CD4-positive, alpha-beta T cell treated with Interleukin-12 subunit alpha and Interleukin-12 subunit beta, for 1 hour (primary cell): ENCODE results near the gene DOK1.
"Not testable (repeated sequence)": the region's sequence is repeated elsewhere in the genome, so short reads cannot be mapped to it uniquely, and the experiment has no call there.

Experiments used
- DNase-seq: peaks from one replicate; pipeline ENCODE4 v3.0.0-alpha.2; 2020

The DOK1 gene

DNA sequence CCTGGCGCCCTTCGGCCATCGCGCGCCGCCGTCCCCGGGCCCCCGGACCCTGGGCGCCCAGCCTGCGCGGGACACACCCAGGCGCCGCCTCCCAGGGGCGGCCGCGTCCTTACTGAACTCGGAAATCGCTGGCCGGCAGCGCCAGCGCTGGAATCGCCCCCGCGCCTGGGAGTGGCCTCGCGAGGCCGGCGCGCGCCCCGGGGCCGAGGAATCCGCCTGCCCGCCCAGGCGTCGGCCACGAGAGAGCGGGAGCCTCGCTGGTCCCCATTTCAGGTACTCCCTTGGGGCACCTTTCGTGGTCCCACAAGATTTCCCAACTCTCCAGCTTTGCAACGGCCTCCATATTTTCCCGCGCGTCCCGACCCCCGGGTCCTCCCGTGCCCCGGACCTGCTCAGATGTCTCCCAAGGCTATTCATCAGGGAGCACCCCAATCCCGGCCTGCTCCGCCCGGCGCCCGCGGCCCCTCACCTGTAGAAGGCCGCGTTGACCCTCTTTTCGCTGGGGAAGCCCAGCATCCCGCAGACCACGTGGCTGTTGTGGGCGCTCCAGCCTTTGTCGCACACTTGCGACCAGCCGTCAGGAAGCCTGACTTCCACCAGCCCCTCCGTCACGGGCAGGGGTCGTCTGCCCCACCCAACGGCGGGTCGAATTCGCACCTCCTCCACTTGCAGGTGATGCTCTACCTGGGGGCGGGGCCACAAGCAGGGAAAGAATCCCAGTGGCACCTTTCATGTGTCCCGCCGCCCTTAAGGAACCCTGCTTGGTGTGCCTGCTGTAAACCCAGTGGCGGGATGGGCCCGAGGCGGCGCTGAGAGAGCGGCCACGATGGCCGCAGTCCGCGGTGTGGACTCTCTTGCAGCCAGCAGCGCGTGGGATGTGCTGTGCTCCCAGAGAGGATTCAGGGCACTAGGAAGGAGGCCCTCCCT is 5.4 kb upstream of the DOK1 start:
- no peak for DNase-seq

DNA sequence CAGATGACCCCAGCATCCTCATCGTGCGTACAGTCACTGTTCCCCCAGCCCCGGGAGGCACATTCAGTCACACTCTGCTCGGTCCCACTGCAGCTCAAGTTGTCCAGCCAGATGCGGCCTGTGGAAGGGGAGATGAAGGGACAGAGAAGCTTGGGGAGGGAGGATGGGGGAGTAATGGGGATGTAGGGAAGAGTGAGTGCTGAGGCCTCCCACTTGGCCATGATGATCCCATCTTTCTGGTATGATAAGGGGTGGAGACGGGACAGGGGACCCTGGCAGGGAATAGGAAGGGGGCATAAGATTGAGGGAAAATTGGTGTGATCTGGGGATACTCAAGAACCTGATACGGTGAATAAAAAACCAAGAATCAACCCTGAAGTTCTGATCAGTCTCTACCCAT is 4.3 kb upstream of the DOK1 start:
- DNase-seq = no peak

DNA sequence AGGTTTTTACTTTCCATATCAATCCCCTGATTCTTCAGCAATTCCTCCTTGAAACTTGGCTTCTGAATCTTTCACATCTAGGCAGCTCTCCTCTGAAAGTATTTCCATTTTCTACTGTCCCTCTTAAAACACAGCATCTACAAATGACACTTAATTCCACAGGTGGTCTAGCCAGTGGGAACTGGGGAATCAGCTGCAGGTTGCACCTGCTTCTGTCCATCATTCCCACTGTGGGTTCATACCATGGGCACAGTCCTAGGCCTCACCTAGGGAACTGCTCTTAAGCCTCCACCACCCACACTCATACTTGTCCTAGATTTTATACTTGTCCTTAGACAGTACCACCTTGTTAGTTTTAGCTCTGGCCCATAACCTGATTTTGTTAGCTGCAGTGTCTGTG is 3.0 kb upstream of the DOK1 start:
- no peak for DNase-seq

DNA sequence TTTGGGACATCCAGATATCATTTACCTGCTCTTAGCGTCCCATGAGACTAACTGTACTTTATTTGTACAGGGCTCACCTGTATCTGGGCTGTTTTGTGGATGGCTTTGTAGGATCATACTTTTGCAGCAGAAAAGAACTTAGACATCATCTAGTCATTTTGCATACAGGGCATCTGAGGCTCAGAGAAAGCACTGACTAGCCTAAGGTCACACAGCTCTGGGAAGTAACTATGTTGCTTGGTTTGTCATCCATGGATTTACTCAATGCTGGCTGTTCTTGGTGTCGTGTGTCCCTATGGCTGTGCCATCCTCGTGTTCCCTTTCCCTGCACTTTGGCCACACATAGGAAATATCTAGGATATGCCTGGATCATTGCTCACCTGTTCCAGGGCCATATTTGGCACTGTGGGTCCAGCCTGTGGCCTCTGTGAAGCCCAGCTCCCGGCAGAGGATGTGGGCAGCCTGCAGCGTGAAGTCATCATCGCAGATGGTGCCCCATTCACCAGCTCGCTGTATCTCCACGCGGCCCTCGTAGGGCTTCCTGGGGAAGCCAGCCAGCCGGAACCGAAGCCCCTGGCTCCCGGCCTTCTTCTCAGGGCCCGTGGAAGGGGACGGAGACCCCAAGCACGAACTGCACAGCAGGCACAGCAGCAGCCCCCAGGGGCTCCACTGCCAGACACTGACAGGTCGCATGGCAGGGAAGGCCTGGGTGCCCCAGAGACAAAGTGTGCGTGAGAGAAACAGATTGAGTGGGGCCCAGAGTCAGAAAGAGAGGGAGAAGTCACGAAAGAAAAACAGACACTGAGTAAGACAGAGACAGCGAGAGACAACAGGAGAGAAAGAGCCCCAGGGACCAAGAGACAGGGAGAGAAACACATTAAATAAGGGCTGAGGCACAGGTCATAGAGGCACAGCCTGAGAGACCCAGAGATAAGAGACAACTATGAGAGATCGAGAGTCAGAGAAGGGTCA is 2.3 kb upstream of the DOK1 start:
- no peak for DNase-seq

DNA sequence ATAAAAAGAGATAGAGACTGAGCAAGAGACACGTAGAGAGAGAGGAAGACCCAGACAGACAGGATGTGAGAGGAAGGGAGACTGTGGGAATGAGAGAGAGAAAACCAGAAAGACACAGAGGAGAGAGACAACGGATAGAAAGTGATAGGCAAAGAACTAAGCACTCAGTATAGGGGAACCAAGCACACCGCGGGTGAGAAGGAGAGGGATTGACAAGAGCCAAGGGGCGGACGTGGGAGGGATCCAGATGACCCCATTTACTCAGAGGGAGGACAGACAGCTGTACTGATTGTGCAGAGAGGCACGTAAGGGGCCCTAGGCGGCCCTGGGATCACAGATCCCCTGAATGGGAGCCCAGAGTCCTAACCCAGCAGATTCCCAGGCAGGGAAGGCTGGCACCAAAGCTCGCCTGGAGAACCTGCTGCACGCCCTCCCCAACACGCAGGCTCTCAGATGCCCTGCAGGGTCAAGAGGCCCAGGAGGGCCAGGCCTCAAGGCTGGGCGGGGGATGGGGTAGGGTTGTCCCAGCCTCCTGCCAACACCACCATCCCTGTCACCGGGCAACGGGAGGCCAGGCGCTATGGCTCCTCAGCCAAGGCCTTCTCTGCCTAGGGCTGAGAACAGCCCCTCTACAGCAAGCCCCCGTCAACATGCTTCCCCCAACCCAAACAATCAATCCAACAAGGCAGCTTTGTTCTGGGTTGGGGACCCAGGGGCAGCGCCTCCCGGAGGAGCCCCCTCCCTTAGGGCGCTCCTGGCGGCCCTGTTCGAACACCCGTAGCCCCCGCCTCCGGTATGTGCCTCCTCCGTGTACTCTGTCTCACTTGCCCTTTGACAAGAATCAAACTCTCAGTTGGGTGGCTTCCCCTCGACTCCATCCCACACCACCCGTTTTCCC is 1.4 kb upstream of the DOK1 start:
- DNase-seq = no peak

DNA sequence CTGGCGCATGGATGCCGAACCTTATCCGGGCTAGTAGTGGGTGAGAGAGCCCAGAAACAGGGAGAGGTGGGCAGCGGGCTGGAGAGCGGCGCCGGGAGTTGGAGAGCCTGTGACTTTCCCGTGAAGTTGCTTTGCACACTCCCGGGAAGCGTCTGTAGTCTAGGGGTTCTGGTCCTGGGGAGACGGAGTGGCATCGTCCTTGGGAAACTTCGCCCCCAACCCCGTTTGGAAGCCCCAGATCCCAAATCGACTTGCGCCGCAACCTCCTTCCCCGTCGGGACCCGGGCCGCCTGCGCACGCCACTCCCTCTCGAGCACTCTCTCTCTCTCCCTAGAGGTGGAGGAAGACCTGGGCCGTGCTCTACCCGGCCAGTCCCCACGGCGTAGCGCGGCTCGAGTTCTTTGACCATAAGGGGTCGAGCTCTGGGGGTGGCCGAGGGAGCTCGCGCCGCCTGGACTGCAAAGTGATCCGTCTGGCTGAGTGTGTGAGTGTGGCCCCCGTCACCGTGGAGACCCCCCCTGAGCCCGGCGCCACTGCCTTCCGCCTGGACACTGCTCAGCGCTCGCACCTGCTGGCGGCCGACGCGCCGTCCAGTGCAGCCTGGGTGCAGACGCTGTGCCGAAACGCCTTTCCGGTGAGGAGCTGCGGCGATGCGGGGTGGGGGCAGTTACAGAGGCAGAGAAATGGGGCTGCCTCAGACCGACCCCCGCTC is 456 bp downstream of the DOK1 start:
- DNase-seq = peak; percentile 47

DNA sequence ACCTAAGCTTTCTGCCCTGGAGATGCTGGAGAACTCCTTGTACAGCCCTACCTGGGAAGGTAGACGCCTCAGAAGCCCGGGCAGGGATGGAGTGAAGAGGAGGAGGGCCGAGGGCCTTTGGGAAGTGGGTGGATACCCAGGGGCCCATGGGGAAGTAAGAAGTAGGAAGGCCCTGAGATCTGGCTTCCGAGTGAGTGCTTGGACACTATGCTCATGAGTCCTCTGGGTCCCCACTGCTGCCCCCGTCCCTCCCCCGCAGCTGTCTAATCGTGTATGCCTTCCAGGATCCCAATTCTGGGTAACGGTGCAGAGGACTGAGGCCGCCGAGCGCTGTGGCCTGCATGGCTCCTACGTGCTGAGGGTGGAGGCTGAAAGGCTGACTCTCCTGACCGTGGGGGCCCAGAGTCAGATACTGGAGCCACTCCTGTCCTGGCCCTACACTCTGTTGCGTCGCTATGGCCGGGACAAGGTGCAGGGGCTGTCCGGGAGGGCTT is 1.1 kb downstream of the DOK1 start:
- no peak for DNase-seq

DNA sequence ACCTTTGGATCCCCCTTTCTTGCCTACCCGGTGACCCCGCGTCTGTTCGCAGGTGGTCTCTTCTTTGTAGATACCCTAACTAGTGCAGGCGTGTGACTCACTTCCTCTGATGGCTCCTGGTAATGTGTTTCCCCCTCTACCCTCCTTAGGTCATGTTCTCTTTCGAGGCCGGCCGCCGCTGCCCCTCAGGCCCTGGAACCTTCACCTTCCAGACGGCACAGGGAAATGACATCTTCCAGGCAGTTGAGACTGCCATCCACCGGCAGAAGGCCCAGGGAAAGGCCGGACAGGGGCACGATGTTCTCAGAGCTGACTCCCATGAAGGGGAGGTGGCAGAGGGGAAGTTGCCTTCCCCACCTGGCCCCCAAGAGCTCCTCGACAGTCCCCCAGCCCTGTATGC is 1.6 kb downstream of the DOK1 start:
- no peak for DNase-seq

DNA sequence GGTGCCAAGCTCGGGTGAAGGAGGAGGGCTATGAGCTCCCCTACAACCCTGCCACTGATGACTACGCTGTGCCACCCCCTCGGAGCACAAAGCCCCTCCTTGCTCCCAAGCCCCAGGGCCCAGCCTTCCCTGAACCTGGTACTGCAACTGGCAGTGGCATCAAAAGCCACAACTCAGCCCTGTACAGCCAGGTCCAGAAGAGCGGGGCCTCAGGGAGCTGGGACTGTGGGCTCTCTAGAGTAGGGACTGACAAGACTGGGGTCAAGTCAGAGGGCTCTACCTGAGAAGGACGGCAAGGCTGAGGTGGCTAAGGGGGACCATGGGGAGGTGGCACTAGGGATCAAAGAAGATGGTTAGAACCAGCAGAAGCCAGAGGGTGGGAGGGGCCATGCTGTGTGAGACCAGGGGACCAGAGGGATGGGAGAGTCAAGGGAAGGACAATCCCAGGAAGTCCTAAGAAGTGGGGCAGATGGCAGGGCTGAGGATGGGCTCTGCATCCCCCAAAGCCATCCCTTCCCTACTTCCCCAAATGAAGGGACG is 2.4 kb downstream of the DOK1 start:
- DNase-seq = no peak

DNA sequence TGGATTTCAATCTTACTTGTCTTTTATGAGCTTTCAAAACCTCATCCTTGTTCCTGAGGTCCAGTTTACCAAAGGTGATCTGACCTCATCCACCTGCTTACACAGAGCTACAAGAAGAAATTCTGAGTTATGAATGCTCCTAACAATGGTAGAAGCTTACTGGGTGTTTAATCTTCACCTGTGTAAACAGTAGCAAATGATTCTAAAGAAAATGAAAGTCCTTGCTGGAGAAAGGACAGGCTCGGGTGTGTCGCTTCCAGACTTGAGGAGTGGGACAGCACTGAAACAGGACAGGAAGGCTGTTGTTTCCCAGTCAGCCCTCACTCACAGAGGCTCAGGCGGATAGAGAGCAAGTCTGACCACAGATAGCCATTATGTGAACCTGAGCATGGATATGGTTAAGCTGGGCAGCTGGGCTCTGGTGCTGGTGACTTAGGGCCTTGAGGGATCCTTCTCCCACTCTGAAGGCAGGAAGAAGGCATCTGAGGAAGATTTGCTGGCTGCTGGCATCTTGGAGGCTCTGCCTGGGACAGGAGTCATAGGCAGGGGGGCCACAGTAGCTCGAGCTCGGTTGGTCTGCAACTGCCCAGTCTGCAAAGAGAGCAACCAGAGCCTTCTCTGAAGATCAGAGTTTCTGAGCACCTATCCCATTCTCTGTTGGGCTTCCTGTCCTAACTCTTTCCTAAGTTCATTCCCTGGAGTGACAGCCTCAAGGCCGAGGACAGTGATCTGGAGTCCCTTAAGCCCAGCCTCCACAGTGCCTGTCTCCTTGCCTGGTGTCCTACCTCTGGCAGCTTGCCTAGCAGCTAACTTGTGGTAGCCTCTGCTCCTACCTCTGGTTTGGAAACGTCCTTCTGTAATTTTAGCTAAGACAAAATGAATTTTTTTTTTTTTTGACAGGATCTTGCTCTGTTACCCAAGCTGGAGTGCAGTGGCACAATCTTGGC is 4.0 kb downstream of the DOK1 start:
- DNase-seq = no peak

DNA sequence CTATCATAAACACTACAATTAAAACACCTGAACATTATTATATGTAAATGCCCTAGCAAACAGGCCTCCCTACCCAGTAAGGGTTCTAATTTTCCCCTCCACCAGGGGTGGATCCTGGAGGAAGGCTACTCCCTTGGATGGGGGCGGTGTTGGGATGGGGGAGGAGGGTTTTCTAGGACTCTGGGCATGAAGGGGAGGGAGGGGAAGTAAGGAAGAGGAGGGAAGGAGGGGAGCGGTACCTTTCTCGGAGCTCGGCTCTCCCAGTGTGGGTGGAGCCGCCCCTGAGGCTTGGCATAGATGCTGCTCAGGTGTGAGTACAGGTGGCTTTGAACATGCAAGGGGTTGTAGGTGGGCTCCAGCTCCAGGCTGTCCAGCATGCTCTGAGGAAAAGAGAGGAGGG is 5.4 kb downstream of the DOK1 start:
- no peak for DNase-seq

DNA sequence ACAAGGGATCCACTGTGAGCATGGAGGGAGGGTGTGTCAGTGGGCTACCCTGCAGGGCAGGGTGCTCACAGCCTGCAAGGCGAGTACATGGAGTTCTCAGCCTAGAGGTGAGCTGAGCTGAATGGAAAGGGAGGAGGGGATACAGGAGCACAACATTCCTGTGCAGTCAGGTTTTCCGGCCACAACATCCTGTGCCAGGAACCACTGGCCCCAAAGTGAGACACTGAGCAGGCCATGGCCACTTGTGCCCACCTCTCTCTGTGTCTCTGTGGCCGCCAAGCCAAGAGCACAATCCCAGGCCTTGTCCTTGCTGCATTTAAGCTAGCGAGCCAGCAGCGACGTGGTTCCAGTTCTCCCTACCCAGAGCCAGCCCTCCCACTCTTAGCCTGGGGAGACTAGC is 6.1 kb downstream of the DOK1 start:
- DNase-seq = no peak

DNA sequence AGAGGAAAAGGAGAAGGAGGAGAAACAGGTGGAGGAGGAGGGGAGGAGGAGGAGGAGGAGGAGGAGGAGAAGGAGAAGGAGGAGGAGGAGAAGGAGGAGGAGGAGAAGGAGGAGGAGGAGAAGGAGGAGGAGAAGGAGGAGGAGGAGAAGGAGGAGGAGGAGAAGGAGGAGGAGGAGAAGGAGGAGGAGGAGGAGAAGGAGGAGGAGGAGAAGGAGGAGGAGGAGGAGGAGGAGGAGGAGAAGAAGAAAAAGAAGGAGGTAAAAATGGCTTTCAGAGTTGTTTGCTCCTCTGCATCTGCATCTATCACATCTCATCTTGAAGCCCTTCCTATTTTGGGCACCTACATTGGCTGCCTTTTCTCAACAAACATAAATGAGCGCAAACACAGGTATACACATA is 6.5 kb downstream of the DOK1 start:
- DNase-seq = not testable (repeated sequence)

DNA sequence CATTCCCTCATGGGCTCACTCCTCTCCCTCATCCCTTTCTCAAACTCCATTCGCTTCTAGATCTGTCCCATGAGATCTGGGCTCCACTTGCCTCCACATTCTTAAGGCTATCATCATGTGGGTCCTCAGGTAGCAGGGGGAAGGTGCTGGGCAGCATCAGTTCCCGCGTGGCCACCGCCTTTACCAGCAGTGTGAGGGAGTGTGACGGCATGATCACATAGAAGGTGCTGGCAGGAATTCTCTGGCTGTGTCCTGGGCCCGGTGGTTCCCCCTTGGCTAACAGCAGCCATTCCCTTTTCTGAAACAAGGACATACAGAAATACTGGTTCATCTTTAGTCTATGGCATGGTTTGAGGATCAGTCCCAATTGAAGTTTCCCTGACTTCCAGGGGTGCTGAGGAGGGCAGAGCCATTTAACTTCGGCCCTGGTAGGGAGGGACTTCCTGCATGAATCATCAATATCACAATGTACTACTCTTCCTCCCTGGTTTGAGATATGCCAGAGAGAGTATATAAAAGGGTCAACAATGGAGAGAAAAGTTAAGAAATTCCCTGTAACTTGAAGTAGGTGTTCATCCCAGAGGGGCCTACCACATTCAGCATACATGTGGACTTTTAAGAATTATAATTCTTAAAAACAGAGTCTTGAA is 7.7 kb downstream of the DOK1 start:
- DNase-seq = no peak

DNA sequence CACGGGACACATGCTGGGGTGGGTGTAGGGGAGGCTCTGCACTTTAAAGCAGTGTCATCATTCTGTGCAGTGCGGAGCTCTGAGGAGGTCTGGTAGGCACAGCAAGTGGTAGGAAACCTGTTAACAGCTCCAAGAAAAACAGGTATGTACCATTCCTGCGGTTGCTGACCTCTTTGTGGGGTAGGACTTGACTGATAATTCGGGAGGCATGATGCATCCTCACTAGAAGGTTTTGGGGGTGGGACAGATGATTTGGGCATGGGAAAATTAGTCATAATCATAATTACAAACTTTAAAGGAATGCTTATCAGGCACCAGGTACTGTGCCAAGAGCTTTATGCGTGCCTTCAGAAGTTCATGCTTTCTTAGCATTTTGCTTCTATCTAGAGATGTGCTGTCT is 9.7 kb downstream of the DOK1 start:
- DNase-seq = no peak

DNA sequence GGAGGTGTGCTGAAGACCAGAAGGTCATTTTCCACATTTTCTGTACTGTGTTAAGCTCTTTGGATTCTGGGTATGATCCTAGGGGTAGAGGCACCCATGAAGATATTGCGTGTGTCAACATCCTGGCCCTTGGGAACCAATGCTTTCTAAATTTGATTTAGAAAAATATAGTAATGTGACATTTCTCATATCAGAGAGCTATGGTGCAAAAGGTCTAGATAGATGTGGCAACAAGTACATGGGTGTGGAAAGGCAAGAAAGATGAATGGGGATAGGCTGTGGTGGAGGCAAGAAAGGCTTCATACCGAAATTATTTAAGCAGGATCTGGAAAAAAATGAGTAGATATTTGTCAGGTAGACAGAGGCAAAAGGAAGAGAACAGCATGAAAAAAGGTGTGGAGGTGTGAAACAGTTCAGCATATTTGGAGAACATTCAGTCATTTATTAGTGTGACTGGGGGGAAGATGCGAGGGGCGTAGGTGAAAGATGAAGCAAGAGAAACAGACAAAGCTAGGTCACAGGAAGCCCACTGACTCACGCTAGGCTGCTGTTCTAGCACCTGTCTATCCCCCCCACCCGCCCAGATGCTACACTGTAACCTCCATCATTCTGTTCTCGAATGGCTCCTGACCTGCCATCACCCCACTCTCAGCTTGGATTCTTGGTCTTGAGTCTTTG is 11.7 kb downstream of the DOK1 start:
- DNase-seq = no peak

DNA sequence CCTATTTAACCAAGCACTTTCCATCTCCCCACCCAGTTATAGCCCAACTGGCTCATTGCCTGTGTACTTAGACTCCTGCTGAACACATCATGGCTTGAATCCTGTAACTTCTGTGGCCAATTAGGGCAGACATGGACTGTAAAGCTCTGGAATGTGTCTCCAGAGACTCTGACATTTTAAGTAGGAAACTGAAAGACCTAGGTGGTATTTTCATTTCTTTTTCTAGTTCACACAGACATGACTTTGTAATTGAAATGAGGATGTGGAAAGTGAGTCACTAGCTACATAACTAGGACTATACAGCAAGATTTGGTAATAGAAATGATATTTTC is 12.2 kb downstream of the DOK1 start:
- DNase-seq = no peak

DNA sequence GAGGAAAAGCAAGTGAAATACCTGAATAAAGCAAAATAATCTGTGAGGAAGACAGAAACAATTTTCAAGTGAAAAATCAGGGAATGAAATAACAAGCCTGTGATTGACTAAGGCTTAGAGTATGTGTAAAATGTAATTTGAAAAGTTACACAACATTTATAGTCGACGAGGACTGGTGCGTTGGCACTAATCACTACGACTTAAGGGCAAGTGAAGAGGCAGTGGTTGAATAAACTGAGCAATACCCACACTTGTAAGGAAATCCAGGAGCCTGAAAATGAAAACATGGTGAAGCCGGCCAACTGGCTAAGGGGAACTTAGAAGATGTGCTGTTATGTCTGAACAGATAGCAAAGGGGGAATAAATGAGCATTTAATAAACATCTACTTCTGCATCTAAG is 13.4 kb downstream of the DOK1 start:
- DNase-seq = no peak

DNA sequence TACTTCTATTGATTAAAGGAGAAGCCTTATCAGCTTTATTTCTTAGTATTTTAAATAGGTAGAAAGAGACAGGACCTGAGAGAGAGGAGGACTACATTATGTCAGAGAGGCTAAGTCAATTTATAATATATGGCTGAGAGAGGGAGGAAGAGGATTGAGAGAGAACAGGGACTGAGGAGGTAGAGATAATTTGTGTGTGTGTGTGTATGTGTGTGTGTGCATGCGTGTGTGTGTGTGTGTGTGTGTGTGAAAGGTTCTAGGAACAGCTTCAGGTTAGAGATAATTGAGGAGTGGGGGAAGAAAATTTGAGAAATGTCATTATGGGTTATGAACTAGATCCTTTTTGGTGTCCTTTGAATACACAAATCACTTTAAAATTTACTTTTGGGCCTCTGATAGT is 15.2 kb downstream of the DOK1 start:
- DNase-seq = no peak
